Measurements from ENCODE around the gene ABHD12B.
"Not testable (repeated sequence)": the region's sequence is repeated elsewhere in the genome, so short reads cannot be mapped to it uniquely, and the experiment has no call there.

Gene ABHD12B

GRCh38 chr14:50897658-50898175 is 25.9 kb downstream of the ABHD12B start:
- no peak for DNase-seq

GRCh38 chr14:50901361-50901760 is 29.5 kb downstream of the ABHD12B start:
- DNase-seq = no peak

- DNase-seq = no peak
Measured at GRCh38 chr14:50904719-50905118, 32.9 kb downstream of the ABHD12B start.

GRCh38 chr14:50906326-50907065 is 34.6 kb downstream of the ABHD12B start:
- DNase-seq = no peak

- DNase-seq = no peak
Measured at GRCh38 chr14:50910495-50911420, 38.9 kb downstream of the ABHD12B start.

- DNase-seq = no peak
Measured at GRCh38 chr14:50917449-50917848, 45.6 kb downstream of the ABHD12B start.

- not testable (repeated sequence) for DNase-seq
Measured at GRCh38 chr14:50919524-50919923, 47.7 kb downstream of the ABHD12B start.

GRCh38 chr14:50920482-50921230 is 48.8 kb downstream of the ABHD12B start:
- DNase-seq = no peak

GRCh38 chr14:50922803-50923202 is 51.0 kb downstream of the ABHD12B start:
- DNase-seq = no peak

- DNase-seq = no peak
Measured at GRCh38 chr14:50924236-50924635, 52.4 kb downstream of the ABHD12B start.

GRCh38 chr14:50924843-50925242 is 53.0 kb downstream of the ABHD12B start:
- no peak for DNase-seq

GRCh38 chr14:50926851-50927386 is 55.1 kb downstream of the ABHD12B start:
- no peak for DNase-seq

GRCh38 chr14:50928002-50928635 is 56.3 kb downstream of the ABHD12B start:
- no peak for DNase-seq

- no peak for DNase-seq
Measured at GRCh38 chr14:50929506-50929905, 57.7 kb downstream of the ABHD12B start.

- no peak for DNase-seq
Measured at GRCh38 chr14:50931559-50931958, 59.7 kb downstream of the ABHD12B start.

- no peak for DNase-seq
Measured at GRCh38 chr14:50932156-50932555, 60.3 kb downstream of the ABHD12B start.

- no peak for DNase-seq
Measured at GRCh38 chr14:50932592-50933495, 61.0 kb downstream of the ABHD12B start.

GRCh38 chr14:50935126-50936015 is 63.5 kb downstream of the ABHD12B start:
- DNase-seq = no peak

- no peak for DNase-seq
Measured at GRCh38 chr14:50936016-50936340, 64.1 kb downstream of the ABHD12B start.

- DNase-seq = no peak
Measured at GRCh38 chr14:50936882-50937281, 65.0 kb downstream of the ABHD12B start.

All from activated T-cell treated with anti-CD3 and anti-CD28 coated beads for 4 hours (primary cell).